GM12801 (cell line): Measurements from ENCODE around the gene POLR2L.

Experiments
- CTCF ChIP-seq: IDR thresholded peaks from one replicate; pipeline ENCODE4 v1.5.1; 2011; ENCODE audit warnings: control low read depth; ENCODE audit not compliant: insufficient read length; ENCODE audit errors: extremely low read depth

The POLR2L gene

GRCh38 chr11:859394-860131 is 17.2 kb upstream of the POLR2L start:
- TF ChIP-seq CTCF, result no peak

- TF ChIP-seq CTCF, result no peak
Measured at GRCh38 chr11:858762-859339, 16.5 kb upstream of the POLR2L start.

GRCh38 chr11:858053-858761 is 15.9 kb upstream of the POLR2L start:
- no peak for TF ChIP-seq CTCF

- no peak for TF ChIP-seq CTCF
Measured at GRCh38 chr11:856397-856796, 14.1 kb upstream of the POLR2L start.

- TF ChIP-seq CTCF, result no peak
Measured at GRCh38 chr11:855796-856195, 13.5 kb upstream of the POLR2L start.

GRCh38 chr11:855330-855674 is 13.0 kb upstream of the POLR2L start:
- no peak for TF ChIP-seq CTCF

GRCh38 chr11:854601-855329 is 12.4 kb upstream of the POLR2L start:
- no peak for TF ChIP-seq CTCF
